OCI-LY3 (cell line): ENCODE results near the gene SLC22A5.

Experiments used
- CTCF ChIP-seq: fragments of 200-600, 300-600 bp; sonication (generic); IDR thresholded peaks from 2 replicates; pipeline ENCODE4 v1.5.1; 2014; ENCODE audit warnings: antibody characterized with exemption, low read length, low read depth
- EZH2phosphoT487 ChIP-seq: fragments of 200-600 bp; shearing (Covaris generic); IDR thresholded peaks from 2 replicates; pipeline ENCODE4 v1.6.1; 2018; ENCODE audit warnings: antibody characterized with exemption, mixed run types, low read depth

- TF ChIP-seq CTCF (no peak), EZH2phosphoT487 (no peak)
Measured at GRCh38 chr5:132370181-132370970, 866 bp downstream of the SLC22A5 start.
